Panc1 (cell line): ENCODE data around the gene RIOK2. TPM values are rescaled to one million over a fixed set of nuclear protein-coding genes. Genes with fewer than 3 reads are reported as not detected.

Experiments
- ATAC-seq: fragments of 200-7000 bp; cut with Tn5 transposase; 2 replicates; pipeline ENCODE4 v1.9.1; 2020; ENCODE audit warnings: mild to moderate bottlenecking, moderate library complexity
- BruUV-seq: library from RNA; stranded (reverse); fragments of 400-500 nt; replicated peaks from 2 replicates; lab custom pipeline; 2021; lab: Mats Ljungman, UMichigan
- CTCF ChIA-PET: fragments of 300-600 bp; sonication (Branson Sonifier 250); formaldehyde crosslinking; loops from one replicate; lab custom pipeline; 2022; ENCODE audit warnings: antibody characterized with exemption; lab: Charles Lee
- POLR2A ChIA-PET: fragments of 300-600 bp; sonication (Branson Sonifier 250); formaldehyde crosslinking; loops from one replicate; lab custom pipeline; 2022; ENCODE audit warnings: antibody characterized with exemption; lab: Charles Lee
- DNase-seq: peaks from one replicate; pipeline ENCODE4 v3.0.0-alpha.2; 2010; ENCODE audit warnings: low read depth, low spot score
- H3K27ac ChIP-seq: 2 replicates; pipeline ENCODE4 v1.5.1; 2011; ENCODE audit warnings: mild to moderate bottlenecking, low read length, inconsistent platforms
- H3K27me3 ChIP-seq: fragments of 200-500 bp; sonication (Bioruptor generic); 2 replicates; pipeline ENCODE4 v1.6.0; 2014; ENCODE audit warnings: low read length, inconsistent platforms; ENCODE audit not compliant: control insufficient read depth, insufficient read depth
- H3K36me3 ChIP-seq: fragments of 200-500 bp; sonication (Bioruptor generic); 2 replicates; pipeline ENCODE4 v1.5.1; 2014; ENCODE audit warnings: inconsistent platforms, mild to moderate bottlenecking, low read length, moderate library complexity; ENCODE audit not compliant: control insufficient read depth, insufficient read depth
- H3K4me1 ChIP-seq: 2 replicates; pipeline ENCODE4 v1.5.1; 2011; ENCODE audit warnings: inconsistent platforms, mild to moderate bottlenecking, low read length, moderate library complexity; ENCODE audit not compliant: control insufficient read depth, insufficient read depth
- H3K4me3 ChIP-seq, 2 experiments: 2 replicates each; pipeline ENCODE4 v1.5.1; 2011 to 2012; ENCODE audit warnings: low read depth in 2 of 2, low read length in 2 of 2, mild to moderate bottlenecking in 2 of 2, inconsistent platforms in 1 of 2, moderate library complexity in 1 of 2
- H3K9me3 ChIP-seq: fragments of 200-500 bp; sonication (Bioruptor generic); 2 replicates; pipeline ENCODE4 v1.5.1; 2014; ENCODE audit warnings: low read depth, mild to moderate bottlenecking, inconsistent platforms, low read length, moderate library complexity; ENCODE audit not compliant: control insufficient read depth, insufficient read depth
- POLR2AphosphoS5 ChIP-seq: IDR thresholded peaks from 2 replicates; pipeline ENCODE4 v1.6.1; 2012; ENCODE audit warnings: mild to moderate bottlenecking, low read depth, low read length, moderate library complexity
- SIN3A ChIP-seq: IDR thresholded peaks from 2 replicates; pipeline ENCODE4 v1.6.1; 2012; ENCODE audit warnings: low read depth, mild to moderate bottlenecking, low read length, moderate library complexity, borderline replicate concordance; ENCODE audit not compliant: insufficient read depth
- TCF7L2 ChIP-seq: IDR thresholded peaks from 2 replicates; pipeline ENCODE4 v1.6.1; 2011; ENCODE audit warnings: mild to moderate bottlenecking, low read depth, low read length, inconsistent platforms
- in situ Hi-C: cut with HindIII; loops from 2 replicates; pipeline ENCODE4 v1.10.0; 2016; ENCODE audit warnings: low sequenced_read_pairs, low pct_unique_long_range_greater_than_20kb
- intact Hi-C: fragments of 100-400 bp; cut with micrococcal nuclease; formaldehyde crosslinking; loops from one replicate; pipeline ENCODE4 v1.10.0; 2022; ENCODE audit not compliant: unreplicated experiment
- total RNA-seq: library from RNA; stranded (reverse); gene quantifications from one replicate; pipeline ENCODE4 v1.2.1, GENCODE V29; 2021; ENCODE audit not compliant: unreplicated experiment
- TF ChIP-seq, protein P1 (sequence below): fragments of 450-650 bp; IDR thresholded peaks from 2 replicates; pipeline ENCODE4 v1.5.1; 2017; ENCODE audit warnings: mild to moderate bottlenecking
- TF ChIP-seq, protein P2 (sequence below), 2 experiments: IDR thresholded peaks; 2 replicates each; pipeline ENCODE4 v1.6.1; 2011 to 2012; ENCODE audit warnings: low read depth in 2 of 2, control low read depth in 1 of 2, low read length in 1 of 2, mild to moderate bottlenecking in 1 of 2, moderate library complexity in 1 of 2; ENCODE audit not compliant: insufficient read depth in 1 of 2

The RIOK2 gene
- total RNA-seq, 1 experiment from 2014 or later = 32.5 TPM

DNA sequence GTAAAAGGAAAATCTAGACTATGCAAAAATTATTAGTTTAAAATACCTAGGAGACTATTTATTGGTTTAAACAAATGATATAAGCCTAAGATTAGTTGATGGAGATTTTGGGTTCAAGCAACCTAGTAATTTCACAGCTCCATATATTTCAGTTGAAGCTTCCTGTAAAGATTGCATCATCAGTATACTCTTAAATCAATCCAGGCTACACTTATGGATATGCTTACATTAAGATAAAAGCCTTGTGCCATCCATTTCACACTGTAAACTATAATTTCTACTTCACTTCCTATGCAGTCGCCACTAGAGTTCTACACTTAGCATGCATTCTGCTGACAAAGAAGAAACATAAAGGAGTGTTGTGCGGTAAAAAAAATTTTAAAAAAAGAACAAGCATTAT, 33.3 kb downstream of the RIOK2 start:
- DNase-seq = no peak
- intact Hi-C loops (loop anchor here (10.0 kb wide), 2 partner anchors 105 to 155 kb away; no protein-coding TSS in a partner anchor), in situ Hi-C loops (no loop called here)
- ChIA-PET POLR2A (no interaction called here), CTCF (no interaction called here)
- Histone ChIP-seq H3K4me1 (no peaks in the 10 kb centered on the region), H3K27ac (no peak overlapping the region), H3K36me3 (no peaks in the 10 kb centered on the region), H3K4me3 (no peak overlapping the region), H3K27me3 (no peaks in the 10 kb centered on the region; the same call in 1 of the 2 replicates), H3K9me3 (no peaks in the 10 kb centered on the region)
- TF ChIP-seq, protein P1, sequence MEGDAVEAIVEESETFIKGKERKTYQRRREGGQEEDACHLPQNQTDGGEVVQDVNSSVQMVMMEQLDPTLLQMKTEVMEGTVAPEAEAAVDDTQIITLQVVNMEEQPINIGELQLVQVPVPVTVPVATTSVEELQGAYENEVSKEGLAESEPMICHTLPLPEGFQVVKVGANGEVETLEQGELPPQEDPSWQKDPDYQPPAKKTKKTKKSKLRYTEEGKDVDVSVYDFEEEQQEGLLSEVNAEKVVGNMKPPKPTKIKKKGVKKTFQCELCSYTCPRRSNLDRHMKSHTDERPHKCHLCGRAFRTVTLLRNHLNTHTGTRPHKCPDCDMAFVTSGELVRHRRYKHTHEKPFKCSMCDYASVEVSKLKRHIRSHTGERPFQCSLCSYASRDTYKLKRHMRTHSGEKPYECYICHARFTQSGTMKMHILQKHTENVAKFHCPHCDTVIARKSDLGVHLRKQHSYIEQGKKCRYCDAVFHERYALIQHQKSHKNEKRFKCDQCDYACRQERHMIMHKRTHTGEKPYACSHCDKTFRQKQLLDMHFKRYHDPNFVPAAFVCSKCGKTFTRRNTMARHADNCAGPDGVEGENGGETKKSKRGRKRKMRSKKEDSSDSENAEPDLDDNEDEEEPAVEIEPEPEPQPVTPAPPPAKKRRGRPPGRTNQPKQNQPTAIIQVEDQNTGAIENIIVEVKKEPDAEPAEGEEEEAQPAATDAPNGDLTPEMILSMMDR = no peak
- TF ChIP-seq, protein P2, sequence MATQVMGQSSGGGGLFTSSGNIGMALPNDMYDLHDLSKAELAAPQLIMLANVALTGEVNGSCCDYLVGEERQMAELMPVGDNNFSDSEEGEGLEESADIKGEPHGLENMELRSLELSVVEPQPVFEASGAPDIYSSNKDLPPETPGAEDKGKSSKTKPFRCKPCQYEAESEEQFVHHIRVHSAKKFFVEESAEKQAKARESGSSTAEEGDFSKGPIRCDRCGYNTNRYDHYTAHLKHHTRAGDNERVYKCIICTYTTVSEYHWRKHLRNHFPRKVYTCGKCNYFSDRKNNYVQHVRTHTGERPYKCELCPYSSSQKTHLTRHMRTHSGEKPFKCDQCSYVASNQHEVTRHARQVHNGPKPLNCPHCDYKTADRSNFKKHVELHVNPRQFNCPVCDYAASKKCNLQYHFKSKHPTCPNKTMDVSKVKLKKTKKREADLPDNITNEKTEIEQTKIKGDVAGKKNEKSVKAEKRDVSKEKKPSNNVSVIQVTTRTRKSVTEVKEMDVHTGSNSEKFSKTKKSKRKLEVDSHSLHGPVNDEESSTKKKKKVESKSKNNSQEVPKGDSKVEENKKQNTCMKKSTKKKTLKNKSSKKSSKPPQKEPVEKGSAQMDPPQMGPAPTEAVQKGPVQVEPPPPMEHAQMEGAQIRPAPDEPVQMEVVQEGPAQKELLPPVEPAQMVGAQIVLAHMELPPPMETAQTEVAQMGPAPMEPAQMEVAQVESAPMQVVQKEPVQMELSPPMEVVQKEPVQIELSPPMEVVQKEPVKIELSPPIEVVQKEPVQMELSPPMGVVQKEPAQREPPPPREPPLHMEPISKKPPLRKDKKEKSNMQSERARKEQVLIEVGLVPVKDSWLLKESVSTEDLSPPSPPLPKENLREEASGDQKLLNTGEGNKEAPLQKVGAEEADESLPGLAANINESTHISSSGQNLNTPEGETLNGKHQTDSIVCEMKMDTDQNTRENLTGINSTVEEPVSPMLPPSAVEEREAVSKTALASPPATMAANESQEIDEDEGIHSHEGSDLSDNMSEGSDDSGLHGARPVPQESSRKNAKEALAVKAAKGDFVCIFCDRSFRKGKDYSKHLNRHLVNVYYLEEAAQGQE (IDR thresholded peaks at IDR 0.05; ENCODE audit: insufficient read depth in 1 of 2, low read depth in 2 of 2, low read length in 1 of 2) = no peak
- TF ChIP-seq TCF7L2 (no peak), POLR2AphosphoS5 (no peak), SIN3A (no peak)
- no TSS peak for BruUV-seq
- ATAC-seq = no peak

DNA sequence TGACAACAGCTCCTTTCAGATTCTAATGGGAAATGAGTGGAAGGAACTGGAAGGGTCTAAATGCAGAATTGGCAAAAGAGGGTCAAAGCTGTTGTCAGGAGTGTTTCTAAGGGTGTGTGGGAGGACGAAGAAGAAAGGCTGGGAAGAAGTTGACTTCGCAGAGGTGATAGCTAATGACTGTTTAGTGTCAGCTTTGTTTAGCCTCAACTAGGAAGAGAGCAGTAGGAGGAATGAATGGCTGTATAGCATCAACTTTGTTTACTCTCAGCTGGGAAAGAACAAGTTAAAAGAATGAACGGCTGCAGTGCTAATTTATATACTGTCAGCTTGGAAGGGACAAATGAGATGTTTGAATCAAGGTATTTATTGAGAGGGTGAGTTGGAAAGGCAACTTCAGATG, 34.8 kb downstream of the RIOK2 start:
- BruUV-seq = no TSS peak
- CTCF ChIA-PET = interaction anchor here (0.6 kb wide), 1 partner anchor 135 kb away, joined by 4 read pairs; no protein-coding TSS in a partner anchor
- no peak overlapping the region for H3K27ac ChIP-seq
- TF ChIP-seq TCF7L2 (no peak), SIN3A (no peak), POLR2AphosphoS5 (no peak)
- TF ChIP-seq, protein P1 = no peak
- TF ChIP-seq, protein P2 (IDR thresholded peaks at IDR 0.05; ENCODE audit: insufficient read depth in 1 of 2, low read depth in 2 of 2, low read length in 1 of 2) = no peak
- no peak overlapping the region for H3K4me3 ChIP-seq
- no peaks in the 10 kb centered on the region; the same call in 1 of the 2 replicates for H3K27me3 ChIP-seq
- POLR2A ChIA-PET = no interaction called here
- intact Hi-C loops (loop anchor here (10.0 kb wide), 2 partner anchors 103 to 153 kb away; no protein-coding TSS in a partner anchor), in situ Hi-C loops (no loop called here)
- ATAC-seq (no peak), DNase-seq (no peak)
- H3K9me3 ChIP-seq = no peaks in the 10 kb centered on the region
- no peaks in the 10 kb centered on the region for H3K4me1 ChIP-seq
- no peaks in the 10 kb centered on the region for H3K36me3 ChIP-seq
